HG03045 (cell line): Measurements from ENCODE around the gene ALKAL2.

Experiments used
- ATAC-seq: cut with Tn5 transposase; IDR thresholded peaks from one replicate; pipeline ENCODE4 v1.9.1; 2021; ENCODE audit warnings: mild to moderate bottlenecking, moderate library complexity; ENCODE audit not compliant: unreplicated experiment

Gene ALKAL2

GRCh38 chr2:252001-252602 lies 35.8 kb downstream of the ALKAL2 start:
- ATAC-seq, result no peak

- ATAC-seq, result no peak
Measured at GRCh38 chr2:249538-250042, 38.3 kb downstream of the ALKAL2 start.

- ATAC-seq, result no peak
Measured at GRCh38 chr2:248724-249123, 39.2 kb downstream of the ALKAL2 start.

GRCh38 chr2:246489-247144 lies 41.3 kb downstream of the ALKAL2 start:
- ATAC-seq, result no peak

GRCh38 chr2:244547-244946 lies 43.3 kb downstream of the ALKAL2 start:
- ATAC-seq, result no peak

GRCh38 chr2:238869-239268 lies 49.0 kb downstream of the ALKAL2 start:
- no peak for ATAC-seq

- ATAC-seq, result no peak
Measured at GRCh38 chr2:238431-238830, 49.5 kb downstream of the ALKAL2 start.

GRCh38 chr2:237878-238277 lies 50.0 kb downstream of the ALKAL2 start:
- no peak for ATAC-seq

GRCh38 chr2:236993-237539 lies 50.8 kb downstream of the ALKAL2 start:
- no peak for ATAC-seq

- no peak for ATAC-seq
Measured at GRCh38 chr2:234421-234820, 53.5 kb downstream of the ALKAL2 start.

GRCh38 chr2:233030-233429 lies 54.9 kb downstream of the ALKAL2 start:
- ATAC-seq, result no peak

- no peak for ATAC-seq
Measured at GRCh38 chr2:231521-232185, 56.2 kb downstream of the ALKAL2 start.
